OCI-LY7 (cell line): ENCODE results near the gene CNOT6.

ENCODE experiments used
- CTCF ChIP-seq: fragments of 200-600 bp; sonication (generic); conservative IDR thresholded peaks from 2 replicates; pipeline ENCODE4 v1.5.1; 2014; ENCODE audit warnings: mild to moderate bottlenecking, antibody characterized with exemption, low read length, moderate library complexity, mixed read lengths
- EZH2phosphoT487 ChIP-seq: fragments of 200-600 bp; sonication (generic); IDR thresholded peaks from 2 replicates; pipeline ENCODE4 v1.6.1; 2018; ENCODE audit warnings: low read depth, borderline replicate concordance, mild to moderate bottlenecking, mixed run types, antibody characterized with exemption, low read length, moderate library complexity, mixed read lengths

GRCh38 chr5:180541710-180542109, 47.5 kb downstream of the CNOT6 start:
- no peak for TF ChIP-seq CTCF
- TF ChIP-seq EZH2phosphoT487, result no peak
